GM23248 (cell line): ENCODE results near the gene CEP76. TPM values are rescaled to one million over a fixed set of nuclear protein-coding genes. Genes with fewer than 3 reads are reported as not detected.
"Not testable (repeated sequence)": the region's sequence is repeated elsewhere in the genome, so short reads cannot be mapped to it uniquely, and the experiment has no call there.

ENCODE experiments used
- DNase-seq: peaks from one replicate; pipeline ENCODE4 v3.0.0-alpha.2; 2015
- H2AFZ ChIP-seq: fragments of 200-600 bp; sonication (generic); 2 replicates; pipeline ENCODE4 v1.6.1; 2016; ENCODE audit warnings: antibody characterized with exemption
- H3F3A ChIP-seq: fragments of 200-600 bp; sonication (generic); 2 replicates; pipeline ENCODE4 v1.6.1; 2016; ENCODE audit warnings: mild to moderate bottlenecking, antibody characterized with exemption, mixed run types; ENCODE audit not compliant: insufficient read depth
- H3K27ac ChIP-seq: fragments of 200-600 bp; sonication (generic); 2 replicates; pipeline ENCODE4 v1.5.1; 2016; ENCODE audit warnings: mild to moderate bottlenecking
- H3K27me3 ChIP-seq: fragments of 200-600 bp; sonication (generic); replicated peaks from 2 replicates; pipeline ENCODE4 v1.6.1; 2016; ENCODE audit warnings: mild to moderate bottlenecking; ENCODE audit not compliant: insufficient read depth
- H3K36me3 ChIP-seq: fragments of 200-600 bp; sonication (generic); 2 replicates; pipeline ENCODE4 v1.6.1; 2016; ENCODE audit warnings: low read depth, mild to moderate bottlenecking
- H3K4me1 ChIP-seq: fragments of 200-600 bp; sonication (generic); 2 replicates; pipeline ENCODE4 v1.6.1; 2016; ENCODE audit warnings: mild to moderate bottlenecking; ENCODE audit not compliant: insufficient read depth
- H3K4me2 ChIP-seq: fragments of 200-600 bp; sonication (generic); one replicate; pipeline ENCODE4 v1.6.1; 2016; ENCODE audit warnings: mild to moderate bottlenecking; ENCODE audit not compliant: unreplicated experiment
- H3K4me3 ChIP-seq: fragments of 200-600 bp; sonication (generic); 2 replicates; pipeline ENCODE4 v1.5.1; 2016; ENCODE audit warnings: mild to moderate bottlenecking
- H3K79me2 ChIP-seq: fragments of 200-600 bp; sonication (generic); 2 replicates; pipeline ENCODE4 v1.6.1; 2016; ENCODE audit warnings: mild to moderate bottlenecking; ENCODE audit not compliant: insufficient read depth
- H3K9ac ChIP-seq: fragments of 200-600 bp; sonication (generic); 2 replicates; pipeline ENCODE4 v1.6.1; 2016; ENCODE audit warnings: mild to moderate bottlenecking
- H3K9me2 ChIP-seq: fragments of 200-600 bp; sonication (generic); 2 replicates; pipeline ENCODE4 v1.6.1; 2016; ENCODE audit warnings: mixed run types, mild to moderate bottlenecking, moderate library complexity; ENCODE audit not compliant: insufficient read depth
- H3K9me3 ChIP-seq: fragments of 200-600 bp; sonication (generic); one replicate; pipeline ENCODE4 v1.6.1; 2017; ENCODE audit warnings: low read depth
- H4K20me1 ChIP-seq: fragments of 200-600 bp; sonication (generic); 2 replicates; pipeline ENCODE4 v1.6.0; 2016; ENCODE audit not compliant: insufficient read depth
- EZH2 ChIP-seq: fragments of 200-600 bp; sonication (generic); IDR thresholded peaks from 2 replicates; pipeline ENCODE4 v1.6.1; 2018; ENCODE audit warnings: antibody characterized with exemption, mild to moderate bottlenecking; ENCODE audit not compliant: insufficient read depth, poor library complexity, severe bottlenecking
- EZH2phosphoT487 ChIP-seq: fragments of 200-600 bp; sonication (generic); IDR thresholded peaks from 2 replicates; pipeline ENCODE4 v1.6.1; 2018; ENCODE audit warnings: antibody characterized with exemption, moderate library complexity, mild to moderate bottlenecking, low read depth; ENCODE audit not compliant: insufficient read depth
- WGBS, 2 experiments: methylation state at CpG; one replicate each; pipeline ENCODE4 v1.1.6; 2015 to 2017; ENCODE audit warnings: low lambda C conversion rate in 2 of 2, low coverage in 1 of 2; ENCODE audit errors: missing lambda C conversion rate in 2 of 2; 5-methylcytosine and 5-hydroxymethylcytosine counted together
- in situ Hi-C: fragments of 300-500 bp; cut with MboI; formaldehyde crosslinking; loops from 2 replicates; pipeline ENCODE4 v1.15.0; 2020
- polyA plus RNA-seq: library from polyadenylated mRNA; unstranded; fragments of >200 nt; fragmentation: Nextera tagmentation; extraction: Ambion mirVana; gene quantifications from 2 replicates; pipeline ENCODE4 v1.2.1, GENCODE V29; 2016
- total RNA-seq: library from RNA; depleted of rRNA; stranded (reverse); fragments of >200 nt; shearing (Covaris generic); gene quantifications from 2 replicates; pipeline ENCODE4 v1.2.3, GENCODE V29; 2014

CEP76 gene
- total and polyA plus RNA-seq, 2 experiments from 2014 or later: 6.5 to 11.8 TPM

DNA sequence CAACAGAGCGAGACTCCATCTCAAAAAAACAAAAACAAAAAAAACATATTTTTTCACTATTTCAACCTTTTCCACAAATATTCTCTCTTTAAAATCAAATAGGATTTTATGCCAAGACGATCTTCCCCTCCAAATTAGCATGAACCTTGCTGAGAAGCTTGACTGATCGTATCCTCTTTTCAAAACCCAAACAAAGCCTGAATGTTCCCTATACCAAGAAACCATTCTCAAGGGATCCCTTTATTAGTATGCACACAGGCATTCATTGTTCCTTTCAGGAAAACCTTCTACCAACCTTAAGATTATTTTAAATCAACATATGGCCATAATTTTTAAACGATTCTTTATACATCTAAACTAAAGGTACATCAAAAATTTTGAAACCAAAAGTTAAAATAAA lies 50.9 kb downstream of the CEP76 start:
- H3K27ac ChIP-seq: no peak overlapping the region

DNA sequence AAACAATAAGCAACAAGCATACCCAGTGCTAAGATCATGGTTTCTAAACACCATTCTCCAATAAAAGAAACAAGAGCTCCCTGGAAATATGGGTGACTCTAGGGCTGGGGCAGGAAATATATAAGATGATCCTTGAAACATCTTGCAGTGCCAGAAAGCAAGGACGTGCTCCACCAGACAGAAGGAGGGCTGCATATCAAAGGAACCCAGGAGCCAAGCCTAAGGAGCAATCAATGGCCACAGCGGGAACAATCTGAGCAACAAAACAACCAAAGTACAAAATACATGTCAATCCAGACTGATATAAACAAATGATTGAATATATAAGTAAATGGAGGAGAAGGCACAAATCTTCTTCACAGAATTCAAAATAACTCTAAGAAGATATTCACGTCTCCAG lies 54.8 kb downstream of the CEP76 start:
- no peak overlapping the region for H3K4me2 ChIP-seq

More for the DNA sequence above, 50.9 kb downstream of the CEP76 start:
- Histone ChIP-seq H4K20me1 (peaks cover 10% of the 10 kb centered on the region), H3F3A (peaks cover 41% of the 10 kb centered on the region), H3K4me2 (no peak overlapping the region), H2AFZ (no peak overlapping the region), H3K9me3 (no peaks in the 10 kb centered on the region), H3K36me3 (no peaks in the 10 kb centered on the region), H3K4me1 (peaks cover 34% of the 10 kb centered on the region), H3K79me2 (peaks cover 100% of the 10 kb centered on the region), H3K4me3 (no peak overlapping the region), H3K9me2 (no peaks in the 10 kb centered on the region), H3K27me3 (no peaks in the 10 kb centered on the region), H3K9ac (no peak overlapping the region)
- 76 to 77% methylated on average over 4 of the region's 4 CpGs for WGBS, 2 experiments
- in situ Hi-C loops: no loop called here
- DNase-seq: no peak
- TF ChIP-seq EZH2: no peak

GRCh38 chr18:12645751-12646203 lies 56.7 kb downstream of the CEP76 start:
- no peak overlapping the region for H3K9ac ChIP-seq
- H3K9me3 ChIP-seq: no peaks in the 10 kb centered on the region
- in situ Hi-C loops: loop anchor here (10.0 kb wide), 1 partner anchor 111 kb away; no protein-coding TSS in a partner anchor
- peak; percentile 46 for DNase-seq
- H4K20me1 ChIP-seq: no peaks in the 10 kb centered on the region
- H3K9me2 ChIP-seq: no peaks in the 10 kb centered on the region; the same call in 1 of the 2 replicates
- no peak for TF ChIP-seq EZH2
- no peak for TF ChIP-seq EZH2phosphoT487
- H3K79me2 ChIP-seq: peaks cover 100% of the 10 kb centered on the region
- H3K4me2 ChIP-seq: peak overlapping the region; percentile 49
- peaks cover 37% of the 10 kb centered on the region for H3K4me1 ChIP-seq
- H3K27me3 ChIP-seq: no peaks in the 10 kb centered on the region
- no peaks in the 10 kb centered on the region for H3K36me3 ChIP-seq
- peak overlapping the region; percentile 49 for H2AFZ ChIP-seq
- peak overlapping the region; percentile 27; the same call in 1 of the 2 replicates for H3K27ac ChIP-seq
- H3F3A ChIP-seq: peaks cover 4% of the 10 kb centered on the region; the same call in 1 of the 2 replicates
- no peak overlapping the region for H3K4me3 ChIP-seq
- WGBS, 2 experiments: 22 to 25% methylated on average over 10 of the region's 10 CpGs

More for the DNA sequence above, 54.8 kb downstream of the CEP76 start:
- Histone ChIP-seq H3K9me2 (no peaks in the 10 kb centered on the region; the same call in 1 of the 2 replicates), H3K27me3 (no peaks in the 10 kb centered on the region), H3K27ac (no peak overlapping the region), H3K79me2 (peaks cover 100% of the 10 kb centered on the region), H3K9me3 (no peaks in the 10 kb centered on the region), H3K36me3 (no peaks in the 10 kb centered on the region), H3K9ac (no peak overlapping the region), H3K4me3 (no peak overlapping the region), H3F3A (peaks cover 17% of the 10 kb centered on the region), H3K4me1 (peaks cover 42% of the 10 kb centered on the region), H2AFZ (no peak overlapping the region), H4K20me1 (0 out of 2 replicates have a peak, but pooled peaks cover 4% of the 10 kb centered on the region)
- 94 to 97% methylated on average over 3 of the region's 3 CpGs for WGBS, 2 experiments
- in situ Hi-C loops: loop anchor here (10.0 kb wide), 1 partner anchor 113 kb away; no protein-coding TSS in a partner anchor
- DNase-seq: no peak
- TF ChIP-seq EZH2phosphoT487: no peak
- no peak for TF ChIP-seq EZH2

DNA sequence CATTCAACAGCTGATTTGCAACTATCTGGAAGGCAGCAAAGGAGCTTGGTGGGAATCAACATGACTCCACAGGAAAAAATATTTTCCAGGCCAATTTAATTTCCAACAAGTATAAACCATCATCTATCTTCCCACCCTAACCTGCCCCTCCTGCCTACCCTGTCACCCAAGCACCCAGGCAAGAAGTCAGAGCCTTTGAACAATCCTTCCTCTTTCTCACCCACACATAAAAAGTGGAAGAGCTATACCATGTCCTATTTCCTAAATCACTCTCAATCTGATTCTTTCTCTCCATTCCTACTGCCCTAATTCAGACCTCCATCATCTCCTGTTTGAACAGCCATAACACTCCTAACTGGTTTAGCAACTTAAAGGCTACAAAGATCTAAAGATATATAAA lies 57.3 kb downstream of the CEP76 start:
- TF ChIP-seq EZH2 (no peak), EZH2phosphoT487 (no peak)
- Histone ChIP-seq H3K27ac (peak overlapping the region; percentile 27; the same call in 1 of the 2 replicates), H2AFZ (peak overlapping the region; percentile 49), H3F3A (peaks cover 9% of the 10 kb centered on the region; the same call in 1 of the 2 replicates), H3K36me3 (no peaks in the 10 kb centered on the region), H3K9me2 (no peaks in the 10 kb centered on the region; the same call in 1 of the 2 replicates), H3K9me3 (no peaks in the 10 kb centered on the region), H3K4me2 (peak overlapping the region; percentile 49), H4K20me1 (no peaks in the 10 kb centered on the region), H3K27me3 (no peaks in the 10 kb centered on the region), H3K79me2 (peaks cover 100% of the 10 kb centered on the region), H3K9ac (no peak overlapping the region), H3K4me1 (peaks cover 42% of the 10 kb centered on the region), H3K4me3 (no peak overlapping the region)
- peak; percentile 10 for DNase-seq
- in situ Hi-C loops: loop anchor here (10.0 kb wide), 1 partner anchor 110 kb away; no protein-coding TSS in a partner anchor

DNA sequence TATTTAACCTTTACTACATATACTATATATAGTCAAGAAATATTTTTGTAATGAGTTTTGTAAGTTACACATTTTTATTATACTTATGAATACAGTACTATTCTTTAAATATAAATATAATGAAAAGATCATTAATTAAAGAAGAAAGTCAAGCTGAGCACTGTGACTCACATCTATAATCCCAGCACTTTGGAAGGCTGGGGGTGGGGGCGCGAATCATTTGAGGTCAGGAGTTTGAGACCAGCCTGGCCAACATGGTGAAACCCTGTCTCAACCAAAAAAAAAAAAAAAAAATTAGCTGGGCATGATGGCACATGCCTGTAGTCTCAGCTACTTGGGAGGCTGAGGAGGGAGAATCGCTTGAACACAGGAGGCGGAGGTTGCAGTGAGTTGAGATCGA lies 58.8 kb downstream of the CEP76 start:
- peak; percentile 39 for DNase-seq
- peak overlapping the region; percentile 5; the same call in 1 of the 2 replicates for H3K27ac ChIP-seq
- not testable (repeated sequence) for H3K27me3 ChIP-seq, H3K4me2 ChIP-seq, H3K4me3 ChIP-seq, H3K9me3 ChIP-seq, H3K36me3 ChIP-seq, H2AFZ ChIP-seq, H3K9ac ChIP-seq, H3K9me2 ChIP-seq, H4K20me1 ChIP-seq
- H3F3A ChIP-seq: peaks cover 15% of the 10 kb centered on the region; the same call in 1 of the 2 replicates
- 97% methylated on average over 5 of the region's 5 CpGs for WGBS, 2 experiments
- H3K79me2 ChIP-seq: peaks cover 99% of the 10 kb centered on the region
- peaks cover 48% of the 10 kb centered on the region for H3K4me1 ChIP-seq
- in situ Hi-C loops: loop anchor here (10.0 kb wide), 1 partner anchor 109 kb away; no protein-coding TSS in a partner anchor
